GM23338 (cell line): ENCODE data around the gene BCKDHA.

Source experiments
- CREB1 ChIP-seq: fragments of 250-450 bp; sonication (Bioruptor Pico); IDR thresholded peaks from 2 replicates; pipeline ENCODE4 v1.5.0; 2020; ENCODE audit warnings: low read depth, mild to moderate bottlenecking, moderate library complexity
- EZH2 ChIP-seq: fragments of 200-600 bp; sonication (generic); IDR thresholded peaks from one replicate; pipeline ENCODE4 v1.8.0; 2017; ENCODE audit warnings: antibody characterized with exemption, mild to moderate bottlenecking, low read depth; ENCODE audit not compliant: unreplicated experiment
- POLR2AphosphoS5 ChIP-seq: IDR thresholded peaks from 2 replicates; pipeline ENCODE4 v1.6.1; 2016; ENCODE audit warnings: antibody characterized with exemption, low read depth
- STAT1 ChIP-seq: IDR thresholded peaks from one replicate; pipeline ENCODE4 v1.6.1; 2016; ENCODE audit warnings: antibody characterized with exemption; ENCODE audit not compliant: unreplicated experiment
- TF ChIP-seq, protein P1 (sequence below), 2 experiments: fragments of 200-600 bp in 1 of 2; sonication (generic) in 1 of 2; conservative IDR thresholded peaks; 2 replicates each; pipeline versions ENCODE4 v1.5.1 to v1.6.1; 2016 to 2017; ENCODE audit warnings: antibody characterized with exemption in 2 of 2, low read depth in 2 of 2, mild to moderate bottlenecking in 2 of 2, moderate library complexity in 1 of 2
- TF ChIP-seq, protein P2 (sequence below): IDR thresholded peaks from one replicate; pipeline ENCODE4 v1.6.1; 2018; ENCODE audit warnings: antibody characterized with exemption; ENCODE audit not compliant: unreplicated experiment

DNA sequence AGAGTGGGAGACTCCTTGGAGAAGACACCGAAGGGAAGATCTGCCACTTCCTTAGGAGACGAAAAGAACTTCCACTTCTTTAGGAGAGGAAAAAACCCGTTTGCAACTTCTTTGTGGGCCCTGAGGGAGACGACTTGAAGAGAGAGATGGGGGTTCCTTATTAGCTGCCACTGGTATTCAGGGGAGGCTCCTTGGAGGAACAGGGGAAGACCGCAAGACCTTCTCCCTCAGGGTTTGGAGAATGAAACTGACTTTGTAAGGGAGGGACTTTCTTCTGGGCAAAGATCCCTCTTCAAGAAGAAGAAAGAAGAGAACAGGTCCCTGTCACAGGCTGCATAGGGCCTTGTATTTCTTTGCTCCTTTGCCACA lies 416 bp downstream of the BCKDHA start:
- TF ChIP-seq, protein P1, sequence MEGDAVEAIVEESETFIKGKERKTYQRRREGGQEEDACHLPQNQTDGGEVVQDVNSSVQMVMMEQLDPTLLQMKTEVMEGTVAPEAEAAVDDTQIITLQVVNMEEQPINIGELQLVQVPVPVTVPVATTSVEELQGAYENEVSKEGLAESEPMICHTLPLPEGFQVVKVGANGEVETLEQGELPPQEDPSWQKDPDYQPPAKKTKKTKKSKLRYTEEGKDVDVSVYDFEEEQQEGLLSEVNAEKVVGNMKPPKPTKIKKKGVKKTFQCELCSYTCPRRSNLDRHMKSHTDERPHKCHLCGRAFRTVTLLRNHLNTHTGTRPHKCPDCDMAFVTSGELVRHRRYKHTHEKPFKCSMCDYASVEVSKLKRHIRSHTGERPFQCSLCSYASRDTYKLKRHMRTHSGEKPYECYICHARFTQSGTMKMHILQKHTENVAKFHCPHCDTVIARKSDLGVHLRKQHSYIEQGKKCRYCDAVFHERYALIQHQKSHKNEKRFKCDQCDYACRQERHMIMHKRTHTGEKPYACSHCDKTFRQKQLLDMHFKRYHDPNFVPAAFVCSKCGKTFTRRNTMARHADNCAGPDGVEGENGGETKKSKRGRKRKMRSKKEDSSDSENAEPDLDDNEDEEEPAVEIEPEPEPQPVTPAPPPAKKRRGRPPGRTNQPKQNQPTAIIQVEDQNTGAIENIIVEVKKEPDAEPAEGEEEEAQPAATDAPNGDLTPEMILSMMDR (conservative IDR thresholded peaks at IDR 0.05; ENCODE audit: low read depth in 2 of 2): no peak
- TF ChIP-seq EZH2: no peak
- no peak for TF ChIP-seq POLR2AphosphoS5
- TF ChIP-seq STAT1: no peak
- TF ChIP-seq, protein P2, sequence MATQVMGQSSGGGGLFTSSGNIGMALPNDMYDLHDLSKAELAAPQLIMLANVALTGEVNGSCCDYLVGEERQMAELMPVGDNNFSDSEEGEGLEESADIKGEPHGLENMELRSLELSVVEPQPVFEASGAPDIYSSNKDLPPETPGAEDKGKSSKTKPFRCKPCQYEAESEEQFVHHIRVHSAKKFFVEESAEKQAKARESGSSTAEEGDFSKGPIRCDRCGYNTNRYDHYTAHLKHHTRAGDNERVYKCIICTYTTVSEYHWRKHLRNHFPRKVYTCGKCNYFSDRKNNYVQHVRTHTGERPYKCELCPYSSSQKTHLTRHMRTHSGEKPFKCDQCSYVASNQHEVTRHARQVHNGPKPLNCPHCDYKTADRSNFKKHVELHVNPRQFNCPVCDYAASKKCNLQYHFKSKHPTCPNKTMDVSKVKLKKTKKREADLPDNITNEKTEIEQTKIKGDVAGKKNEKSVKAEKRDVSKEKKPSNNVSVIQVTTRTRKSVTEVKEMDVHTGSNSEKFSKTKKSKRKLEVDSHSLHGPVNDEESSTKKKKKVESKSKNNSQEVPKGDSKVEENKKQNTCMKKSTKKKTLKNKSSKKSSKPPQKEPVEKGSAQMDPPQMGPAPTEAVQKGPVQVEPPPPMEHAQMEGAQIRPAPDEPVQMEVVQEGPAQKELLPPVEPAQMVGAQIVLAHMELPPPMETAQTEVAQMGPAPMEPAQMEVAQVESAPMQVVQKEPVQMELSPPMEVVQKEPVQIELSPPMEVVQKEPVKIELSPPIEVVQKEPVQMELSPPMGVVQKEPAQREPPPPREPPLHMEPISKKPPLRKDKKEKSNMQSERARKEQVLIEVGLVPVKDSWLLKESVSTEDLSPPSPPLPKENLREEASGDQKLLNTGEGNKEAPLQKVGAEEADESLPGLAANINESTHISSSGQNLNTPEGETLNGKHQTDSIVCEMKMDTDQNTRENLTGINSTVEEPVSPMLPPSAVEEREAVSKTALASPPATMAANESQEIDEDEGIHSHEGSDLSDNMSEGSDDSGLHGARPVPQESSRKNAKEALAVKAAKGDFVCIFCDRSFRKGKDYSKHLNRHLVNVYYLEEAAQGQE: no peak
- no peak for TF ChIP-seq CREB1 (CRISPR knock-in tag)
